ENCODE data around the gene TTLL11.
"Not testable (repeated sequence)": the region's sequence is repeated elsewhere in the genome, so short reads cannot be mapped to it uniquely, and the experiment has no call there.

Gene TTLL11

DNA sequence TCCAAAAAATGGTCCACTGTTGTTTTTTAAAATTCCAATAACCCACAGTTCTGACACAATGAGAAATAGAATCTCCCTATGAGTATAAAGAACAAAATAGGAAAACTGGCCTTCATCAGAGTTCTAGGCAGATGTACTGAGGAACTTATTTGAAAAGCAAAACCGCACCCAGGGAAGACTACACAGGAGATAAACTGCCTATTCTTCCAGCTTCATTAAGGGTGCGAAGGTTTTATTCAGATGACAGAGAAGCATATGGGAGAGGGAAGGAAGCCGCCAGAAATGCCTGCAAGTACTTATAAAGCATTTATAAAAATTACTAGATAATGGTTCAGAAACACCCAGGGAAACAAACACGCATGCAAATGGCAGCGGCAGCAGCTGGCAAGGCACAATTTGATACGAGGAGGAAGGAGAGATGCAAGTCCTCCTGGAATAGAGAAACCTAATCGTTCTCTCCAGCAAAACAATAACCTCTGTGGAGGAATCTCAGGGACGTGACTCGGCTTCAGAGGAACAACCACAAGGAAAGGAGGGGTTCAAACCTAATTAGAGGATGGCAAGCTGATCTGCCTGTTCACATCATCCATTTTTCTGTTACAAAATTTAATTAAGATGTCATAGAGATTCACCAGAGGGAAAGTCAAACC lies 9.0 kb downstream of the TTLL11 start:
- DNase-seq (ENCODE audit: low spot score) = no peak

DNA sequence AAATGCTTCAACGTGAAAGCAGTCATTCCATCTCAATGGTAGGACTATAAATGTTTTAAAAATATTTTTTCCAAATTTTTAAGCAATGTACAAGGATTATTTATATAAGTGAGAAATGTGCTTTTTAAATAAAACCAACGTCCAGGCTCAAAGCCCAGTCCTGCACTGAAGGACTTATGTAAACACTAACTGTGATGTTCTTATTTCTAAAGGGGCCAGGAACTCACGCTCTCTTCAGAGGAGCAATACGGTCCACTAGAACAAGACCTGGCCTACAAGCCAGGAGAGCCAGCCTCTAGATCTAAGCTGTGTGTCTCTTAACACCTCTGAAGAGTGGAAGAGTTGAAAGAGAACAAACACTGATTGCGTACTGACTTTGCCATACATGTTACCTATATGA lies 12.1 kb downstream of the TTLL11 start:
- no peak for DNase-seq (ENCODE audit: low spot score)

- DNase-seq (ENCODE audit: low spot score) = no peak
Measured at GRCh38 chr9:122078557-122078956, 14.6 kb downstream of the TTLL11 start.

DNA sequence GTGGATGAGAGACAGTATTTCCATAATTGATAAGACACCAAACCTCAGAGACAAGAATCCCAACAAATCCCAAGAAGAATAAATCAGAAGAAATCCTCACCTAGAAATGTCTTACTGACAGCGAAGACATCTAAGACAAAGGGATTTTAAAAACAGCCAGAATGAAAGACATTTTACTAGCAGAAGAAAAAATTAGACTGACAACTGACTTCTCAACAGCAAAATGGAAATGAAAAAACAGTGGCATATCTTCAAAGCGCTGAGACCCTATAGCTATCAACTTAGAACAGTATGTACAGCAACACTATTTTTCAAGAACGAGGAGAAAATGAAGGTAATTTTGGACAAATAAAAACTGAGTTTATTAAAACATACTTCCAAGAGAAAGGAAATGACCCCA lies 16.3 kb downstream of the TTLL11 start:
- no peak for DNase-seq (ENCODE audit: low spot score)

DNA sequence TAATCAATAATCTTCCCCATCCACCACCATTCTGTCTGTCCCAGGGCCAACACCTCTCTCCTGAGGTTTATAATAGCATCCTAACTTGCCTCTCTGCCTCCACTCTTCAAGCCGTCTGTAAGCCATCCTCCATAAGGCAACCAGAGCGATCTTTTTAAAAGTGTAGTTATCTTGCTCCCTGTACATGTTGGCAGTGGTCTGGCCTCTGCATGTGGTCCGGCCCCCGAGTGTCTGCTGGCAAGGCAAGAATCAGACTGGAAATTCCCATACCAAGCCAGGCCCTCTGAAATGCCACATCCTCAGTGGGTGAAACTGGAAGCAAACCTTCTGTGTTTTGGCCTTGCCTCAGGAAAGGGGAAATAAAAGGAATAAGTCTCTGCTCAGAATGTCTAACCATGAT lies 17.0 kb downstream of the TTLL11 start:
- DNase-seq (ENCODE audit: low spot score) = no peak

GRCh38 chr9:122075135-122076030 lies 17.7 kb downstream of the TTLL11 start:
- no peak for DNase-seq (ENCODE audit: low spot score)

DNA sequence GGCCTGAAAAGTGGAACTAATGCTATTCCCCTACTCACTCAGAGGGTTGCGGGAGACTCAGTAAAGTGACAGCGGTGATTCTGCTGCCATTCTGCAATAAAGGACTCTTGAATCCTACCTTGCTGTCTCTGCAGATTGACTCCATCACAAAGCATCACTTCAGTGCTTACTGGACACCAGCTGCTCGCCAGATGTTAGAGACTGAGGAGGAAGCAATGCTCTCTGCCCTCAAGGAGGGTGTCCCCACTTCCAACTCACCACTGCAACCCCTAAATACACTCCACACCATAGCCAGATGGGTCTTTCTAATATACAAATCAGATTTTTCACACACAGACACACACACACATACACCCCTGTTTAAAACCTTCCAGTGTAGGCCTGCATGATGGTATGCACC lies 21.4 kb downstream of the TTLL11 start:
- no peak for DNase-seq (ENCODE audit: low spot score)

DNA sequence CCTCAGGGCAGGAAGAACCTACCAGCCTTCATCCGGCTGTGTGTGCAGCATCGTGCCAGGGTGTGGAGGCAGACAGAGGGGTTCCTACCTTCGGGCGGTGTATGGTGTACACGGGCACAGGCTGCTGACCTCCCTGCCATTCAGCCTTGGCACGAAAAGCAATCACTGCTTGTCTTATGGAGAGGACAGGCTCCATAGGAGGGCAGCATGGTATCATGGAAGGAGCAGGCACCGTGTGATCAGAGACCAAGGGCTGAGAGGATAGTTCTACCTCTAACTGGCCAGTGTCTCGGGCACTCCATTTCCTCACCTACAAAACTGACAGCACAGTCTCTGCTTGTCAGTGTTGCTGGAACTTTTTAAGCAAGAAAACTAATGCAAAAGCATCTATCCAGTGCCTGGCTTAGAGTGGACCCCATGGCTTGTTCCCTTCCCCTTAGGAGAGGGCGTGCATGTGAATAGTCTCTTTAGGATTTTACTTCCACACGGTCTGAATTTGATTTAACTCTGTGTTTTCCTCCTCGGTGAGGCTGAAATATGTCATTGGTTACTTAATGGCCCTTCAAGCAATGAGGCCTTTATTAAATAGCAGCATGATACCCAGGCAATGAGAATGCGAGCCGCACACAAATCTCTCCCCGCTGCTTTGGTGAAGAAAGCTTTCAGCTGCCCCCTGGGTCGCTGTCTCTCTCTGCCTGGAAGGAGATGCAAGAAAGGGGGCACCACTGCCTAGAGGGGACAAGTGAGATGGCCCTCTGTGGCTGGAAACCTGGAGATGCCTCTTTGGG lies 22.2 kb downstream of the TTLL11 start:
- no peak for DNase-seq (ENCODE audit: low spot score)

- not testable (repeated sequence) for DNase-seq (ENCODE audit: low spot score)
Measured at GRCh38 chr9:122066680-122067079, 26.4 kb downstream of the TTLL11 start.

GRCh38 chr9:122065923-122066629 lies 27.0 kb downstream of the TTLL11 start:
- DNase-seq (ENCODE audit: low spot score) = no peak

- no peak for DNase-seq (ENCODE audit: low spot score)
Measured at GRCh38 chr9:122060481-122060880, 32.6 kb downstream of the TTLL11 start.

DNA sequence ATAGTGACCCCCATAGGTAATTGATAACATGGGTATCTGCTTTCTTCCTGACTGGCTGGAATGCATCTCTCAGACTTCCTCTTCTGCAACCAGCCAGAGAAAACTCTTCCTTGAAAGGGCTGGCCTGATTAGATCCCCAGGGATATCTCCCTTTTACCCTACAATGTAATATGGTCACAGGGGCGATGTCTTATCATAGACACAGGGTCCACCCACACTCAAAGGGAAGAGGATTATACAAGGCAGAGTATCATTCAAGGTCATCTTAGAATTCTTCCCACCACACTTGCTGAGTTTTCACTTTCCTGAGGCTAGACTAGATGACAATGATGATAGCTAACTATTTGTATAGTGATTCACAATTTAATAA lies 33.2 kb downstream of the TTLL11 start:
- DNase-seq (ENCODE audit: low spot score) = no peak

DNA sequence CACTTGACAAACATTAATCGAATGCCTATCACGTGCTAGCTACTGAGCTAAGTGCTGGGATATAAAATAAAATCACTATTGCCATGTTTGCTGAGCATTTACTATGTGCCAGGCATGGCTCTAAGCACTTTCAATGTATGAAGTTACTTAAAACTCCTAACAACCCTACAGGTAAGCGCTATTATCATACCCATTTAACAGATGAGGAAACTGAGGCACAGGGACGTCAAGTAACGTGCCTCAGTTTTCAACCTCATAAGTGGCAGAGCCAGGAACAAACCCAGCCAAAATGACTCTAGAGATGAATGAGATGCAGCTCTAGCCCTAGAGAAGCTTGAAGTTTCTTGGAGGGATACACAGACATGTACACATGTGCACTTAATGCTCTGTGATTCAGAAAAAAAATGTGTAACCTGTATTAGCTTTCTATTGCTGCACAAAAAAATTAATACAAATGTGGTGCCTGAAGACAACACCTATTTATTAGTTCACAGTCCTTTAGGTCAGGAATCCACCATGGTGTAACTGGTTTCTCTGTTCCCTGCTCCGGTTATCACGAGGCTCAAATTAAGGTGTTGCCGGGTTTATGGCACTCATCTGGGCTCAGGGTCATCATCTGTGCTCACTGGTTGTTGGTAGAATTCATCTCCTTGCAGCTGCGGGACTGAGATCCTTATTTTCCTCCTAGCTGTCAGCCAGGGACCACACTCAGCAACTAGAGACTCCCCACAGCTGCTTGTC lies 33.7 kb downstream of the TTLL11 start:
- DNase-seq (ENCODE audit: low spot score) = no peak

- no peak for DNase-seq (ENCODE audit: low spot score)
Measured at GRCh38 chr9:122058709-122059108, 34.4 kb downstream of the TTLL11 start.

DNA sequence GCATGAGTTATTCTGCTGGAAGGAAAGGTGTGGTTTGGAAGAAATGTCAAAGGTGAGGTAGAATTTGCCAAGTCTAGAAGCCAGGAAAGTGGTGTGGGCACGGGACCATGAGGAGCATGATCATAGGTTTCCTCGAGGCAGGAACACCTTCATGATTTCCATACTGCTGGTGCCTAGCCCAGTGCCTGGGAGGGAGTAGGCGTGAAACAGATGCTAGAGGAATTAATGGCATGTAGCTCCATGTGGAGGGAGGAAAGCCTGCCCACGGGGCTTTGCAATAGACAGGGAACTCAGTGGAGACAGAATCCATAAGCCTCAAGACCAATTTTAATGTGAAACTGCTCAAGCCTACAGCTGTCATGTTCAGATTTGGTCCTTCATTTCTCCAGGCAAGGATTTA lies 35.1 kb downstream of the TTLL11 start:
- no peak for DNase-seq (ENCODE audit: low spot score)

- no peak for DNase-seq (ENCODE audit: low spot score)
Measured at GRCh38 chr9:122057211-122057610, 35.9 kb downstream of the TTLL11 start.

DNA sequence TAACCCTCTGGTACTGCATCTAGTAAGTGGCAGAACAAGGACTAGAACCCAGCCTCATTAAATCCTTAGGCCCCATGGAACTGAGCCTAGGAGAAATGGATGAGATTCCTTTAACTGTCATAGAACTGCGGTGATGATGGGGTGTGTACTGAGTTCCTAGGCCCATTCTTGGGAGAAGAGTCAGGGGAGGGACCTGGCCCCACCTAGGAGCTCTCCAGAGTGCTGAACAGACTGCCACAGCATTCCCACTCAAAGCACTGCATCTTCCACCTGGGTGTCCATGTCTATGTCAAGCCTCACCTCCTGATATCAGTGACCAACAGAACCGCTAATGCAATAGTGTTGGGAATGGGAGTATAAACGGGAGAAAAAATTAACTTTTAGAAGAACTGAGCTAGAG lies 36.6 kb downstream of the TTLL11 start:
- DNase-seq (ENCODE audit: low spot score) = no peak

GRCh38 chr9:122055701-122056100 lies 37.4 kb downstream of the TTLL11 start:
- no peak for DNase-seq (ENCODE audit: low spot score)

- no peak for DNase-seq (ENCODE audit: low spot score)
Measured at GRCh38 chr9:122053567-122054350, 39.3 kb downstream of the TTLL11 start.

- no peak for DNase-seq (ENCODE audit: low spot score)
Measured at GRCh38 chr9:122053064-122053463, 40.0 kb downstream of the TTLL11 start.

All from kidney capillary endothelial cell (primary cell).